Pancreas (tissue), 10 donors: ENCODE measurements around the gene OR10T2. TPM values are rescaled to one million over a fixed set of nuclear protein-coding genes. Genes with fewer than 3 reads are reported as not detected.

ENCODE experiments used
- ATAC-seq, 4 donors: fragments of 200-7000 bp; cut with Tn5 transposase; one replicate each; pipeline versions ENCODE4 v1.8.0 to v1.9.1; 2020; ENCODE audit warnings: mild to moderate bottlenecking in 4 of 4, moderate library complexity in 4 of 4
- DNase-seq, 6 donors: peaks; one replicate each; pipeline ENCODE4 v3.0.0-alpha.2; 2020
- FAIRE-seq: peaks from 2 replicates; lab custom pipeline; 2012; peaks lifted over from hg19 to GRCh38; lab: Jason Lieb, UNC
- H3K27ac ChIP-seq, 4 donors: fragments of 200-600 bp; sonication (generic); 1 replicate in 3 of 4; 2 replicates in 1 of 4; pipeline versions ENCODE4 v1.5.0 to v1.8.0; 2020
- H3K27me3 ChIP-seq, 4 donors: fragments of 200-600 bp; one replicate each; pipeline ENCODE4 v1.8.0; 2021
- H3K36me3 ChIP-seq, 3 donors: fragments of 200-600 bp; sonication (generic) in 1 of 3; one replicate each; pipeline versions ENCODE4 v1.5.0 to v1.8.0; 2020 to 2021
- H3K4me1 ChIP-seq, 3 donors: fragments of 200-600 bp; one replicate each; pipeline ENCODE4 v1.8.0; 2021
- H3K4me3 ChIP-seq, 4 donors: fragments of 200-600 bp; sonication (generic) in 2 of 4; one replicate each; pipeline versions ENCODE4 v1.5.0 to v1.8.0; 2020 to 2021
- H3K9me3 ChIP-seq, 4 donors: fragments of 200-600 bp; one replicate each; pipeline ENCODE4 v1.8.0; 2021
- WGBS, 2 donors: extraction: QIAGEN DNeasy Blood & Tissue Kit; methylation state at CpG; one replicate each; pipeline ENCODE4 v1.1.7; 2013; 5-methylcytosine and 5-hydroxymethylcytosine counted together
- intact Hi-C, 3 donors: fragments of 100-400 bp; cut with DNase I; formaldehyde crosslinking; loops; one replicate each; pipeline versions ENCODE4 v1.11.1 to v1.14.2; 2022
- polyA plus RNA-seq, 2 donors: library from polyadenylated mRNA; stranded (reverse); fragments of 200-250 nt; gene quantifications; one replicate each; pipeline ENCODE4 v1.2.3, GENCODE V29; 2013
- total RNA-seq, 6 donors: library from RNA; stranded (reverse); fragmentation: NEBNext Ultra II Directional in 4 of 6; extraction: Animal tissue kit (Norgen Biotek cat#: 25700) in 4 of 6; gene quantifications; one replicate each; pipeline versions ENCODE4 v1.2.1 to v1.2.4, GENCODE V29; 2021 to 2023
- TF ChIP-seq, protein P1 (sequence below), 4 donors: fragments of 200-600 bp; sonication (generic) in 3 of 4; IDR thresholded peaks; one replicate each; pipeline versions ENCODE4 v1.5.0 to v1.8.0; 2021; ENCODE audit warnings: antibody characterized with exemption in 4 of 4
- donor health status: healthy with polysubstance abuse.
- donor health status: DM: no; HTN: no; CAD: no; lungs with moderate emphysema.
- donor health status: DM: no; HTN: no; CAD: no.
- donor health status: control.
- donor health status: control.
- donor health status: Bipolar disorder and iron deficiency.
- donor health status: DM: yes; HTN: yes; CAD: no.
- donor health status: DM: no; HTN: no; CAD: no.
- donor health status: DM: no; HTN: no; CAD: no.
- donor health status: DM: yes; HTN: yes; CAD: no.

OR10T2 gene
- total and polyA plus RNA-seq, 8 donors = not detected

DNA sequence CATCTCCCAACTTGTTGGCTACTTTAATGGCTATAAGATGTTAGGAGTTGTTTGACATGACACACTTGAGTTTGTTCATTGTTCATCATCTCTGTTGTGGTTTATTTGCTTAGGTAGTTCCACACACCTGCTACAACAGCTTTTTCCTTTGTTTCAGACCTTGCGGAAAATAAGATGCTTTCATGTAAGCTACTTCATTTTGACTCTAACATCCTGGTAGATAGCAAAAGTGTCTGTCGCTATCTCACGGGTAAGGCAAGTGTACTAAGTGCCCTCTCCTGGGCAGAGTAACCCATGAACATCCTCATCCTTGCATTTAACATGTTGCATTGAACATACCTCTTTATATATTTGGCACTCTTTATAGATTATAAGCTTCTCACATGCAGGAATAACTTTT lies 1.6 kb upstream of the OR10T2 start:
- H3K4me3 ChIP-seq = no peak overlapping the region
- H3K4me1 ChIP-seq = no peaks in the 10 kb centered on the region
- FAIRE-seq (no peak), DNase-seq (no peak), ATAC-seq (no peak)
- H3K27me3 ChIP-seq = no peaks in the 10 kb centered on the region
- 55 to 56% methylated on average over 3 of the region's 3 CpGs for WGBS, 2 donors
- H3K27ac ChIP-seq = no peak overlapping the region
- H3K9me3 ChIP-seq = no peaks in the 10 kb centered on the region
- TF ChIP-seq, protein P1, sequence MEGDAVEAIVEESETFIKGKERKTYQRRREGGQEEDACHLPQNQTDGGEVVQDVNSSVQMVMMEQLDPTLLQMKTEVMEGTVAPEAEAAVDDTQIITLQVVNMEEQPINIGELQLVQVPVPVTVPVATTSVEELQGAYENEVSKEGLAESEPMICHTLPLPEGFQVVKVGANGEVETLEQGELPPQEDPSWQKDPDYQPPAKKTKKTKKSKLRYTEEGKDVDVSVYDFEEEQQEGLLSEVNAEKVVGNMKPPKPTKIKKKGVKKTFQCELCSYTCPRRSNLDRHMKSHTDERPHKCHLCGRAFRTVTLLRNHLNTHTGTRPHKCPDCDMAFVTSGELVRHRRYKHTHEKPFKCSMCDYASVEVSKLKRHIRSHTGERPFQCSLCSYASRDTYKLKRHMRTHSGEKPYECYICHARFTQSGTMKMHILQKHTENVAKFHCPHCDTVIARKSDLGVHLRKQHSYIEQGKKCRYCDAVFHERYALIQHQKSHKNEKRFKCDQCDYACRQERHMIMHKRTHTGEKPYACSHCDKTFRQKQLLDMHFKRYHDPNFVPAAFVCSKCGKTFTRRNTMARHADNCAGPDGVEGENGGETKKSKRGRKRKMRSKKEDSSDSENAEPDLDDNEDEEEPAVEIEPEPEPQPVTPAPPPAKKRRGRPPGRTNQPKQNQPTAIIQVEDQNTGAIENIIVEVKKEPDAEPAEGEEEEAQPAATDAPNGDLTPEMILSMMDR (IDR thresholded peaks at IDR 0.05) = no peak
- intact Hi-C loops = no loop called here
- H3K36me3 ChIP-seq = no peaks in the 10 kb centered on the region

DNA sequence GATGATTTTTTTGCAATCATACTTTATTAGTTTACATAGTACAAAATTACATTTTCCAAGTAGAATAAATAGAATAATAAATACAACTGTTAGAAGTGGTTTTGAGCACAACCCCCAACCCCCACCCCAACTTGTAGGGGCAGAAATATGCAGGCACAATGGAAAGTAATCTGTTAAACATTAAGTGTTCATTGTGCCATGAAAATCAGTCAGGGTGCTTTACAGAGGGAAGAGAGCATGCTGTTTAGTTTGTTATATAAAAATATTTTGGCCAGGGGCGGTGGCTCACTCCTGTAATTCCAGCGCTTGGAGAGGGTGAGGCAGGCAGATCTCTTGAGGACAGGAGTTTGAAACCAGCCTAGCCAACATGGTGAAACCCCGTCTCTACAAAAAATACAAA lies 2.6 kb downstream of the OR10T2 start:
- Histone ChIP-seq H3K36me3 (no peaks in the 10 kb centered on the region), H3K27me3 (peaks cover 0 to 3% (median 0%) of the 10 kb centered on the region in 4 donors), H3K9me3 (no peaks in the 10 kb centered on the region), H3K4me1 (no peaks in the 10 kb centered on the region), H3K27ac (no peak overlapping the region), H3K4me3 (no peak overlapping the region)
- ATAC-seq (no peak), FAIRE-seq (no peak), DNase-seq (no peak)
- intact Hi-C loops = no loop called here
- TF ChIP-seq, protein P1 (IDR thresholded peaks at IDR 0.05) = no peak
- WGBS, 2 donors = 67 to 79% methylated on average over 3 of the region's 3 CpGs

DNA sequence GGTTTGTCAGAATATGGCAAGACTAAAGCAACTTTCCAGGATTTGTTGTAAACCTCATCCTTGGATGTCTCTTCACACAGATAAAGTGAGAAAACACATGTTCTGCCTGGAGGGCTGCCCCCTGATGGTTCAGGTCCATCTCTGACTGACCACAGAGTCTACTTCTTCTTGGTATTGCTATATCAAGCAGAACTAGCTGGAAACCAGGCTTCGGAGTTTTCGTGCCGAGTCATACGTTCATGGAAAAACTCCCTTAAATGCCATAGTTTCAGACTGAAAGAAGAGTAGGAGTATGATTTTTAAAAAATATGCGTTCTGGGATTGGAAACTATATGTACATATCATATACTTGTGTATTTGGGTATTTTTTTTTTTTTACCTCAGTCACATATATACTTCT lies 5.8 kb downstream of the OR10T2 start:
- TF ChIP-seq, protein P1 (IDR thresholded peaks at IDR 0.05) = no peak
- Histone ChIP-seq H3K4me1 (no peaks in the 10 kb centered on the region), H3K27me3 (peaks cover 0 to 3% (median 0%) of the 10 kb centered on the region in 4 donors), H3K36me3 (no peaks in the 10 kb centered on the region), H3K9me3 (no peaks in the 10 kb centered on the region), H3K27ac (no peak overlapping the region), H3K4me3 (no peak overlapping the region)
- intact Hi-C loops = no loop called here
- 74 to 80% methylated on average over 5 of the region's 5 CpGs for WGBS, 2 donors
- FAIRE-seq (no peak), ATAC-seq (no peak), DNase-seq (no peak)

DNA sequence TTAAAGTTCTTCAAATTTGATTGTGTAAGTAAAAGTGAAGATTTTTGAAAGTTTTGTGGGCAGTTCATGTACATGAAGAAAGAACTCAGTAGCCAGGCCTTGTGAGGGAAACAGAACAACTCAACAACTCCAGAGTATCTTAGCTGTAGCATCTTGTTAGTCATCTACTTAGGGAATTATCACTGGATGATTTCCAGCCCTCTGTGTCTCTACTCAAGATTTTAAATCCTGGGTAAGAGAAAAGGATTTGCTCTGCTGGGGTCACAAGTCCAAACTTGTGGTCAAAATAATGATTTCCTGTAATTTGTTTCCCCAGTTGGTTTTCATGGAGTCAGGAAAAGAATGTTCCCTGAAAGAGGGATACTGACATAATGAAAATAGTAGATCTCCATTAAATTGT lies 8.2 kb downstream of the OR10T2 start:
- Histone ChIP-seq H3K4me3 (no peak overlapping the region), H3K9me3 (no peaks in the 10 kb centered on the region), H3K27ac (no peak overlapping the region), H3K4me1 (no peaks in the 10 kb centered on the region), H3K36me3 (no peaks in the 10 kb centered on the region), H3K27me3 (peaks cover 0 to 3% (median 0%) of the 10 kb centered on the region in 4 donors)
- DNase-seq = no peak
- intact Hi-C loops = no loop called here
- no peak for ATAC-seq
- TF ChIP-seq, protein P1 (IDR thresholded peaks at IDR 0.05) = no peak
- FAIRE-seq = no peak

DNA sequence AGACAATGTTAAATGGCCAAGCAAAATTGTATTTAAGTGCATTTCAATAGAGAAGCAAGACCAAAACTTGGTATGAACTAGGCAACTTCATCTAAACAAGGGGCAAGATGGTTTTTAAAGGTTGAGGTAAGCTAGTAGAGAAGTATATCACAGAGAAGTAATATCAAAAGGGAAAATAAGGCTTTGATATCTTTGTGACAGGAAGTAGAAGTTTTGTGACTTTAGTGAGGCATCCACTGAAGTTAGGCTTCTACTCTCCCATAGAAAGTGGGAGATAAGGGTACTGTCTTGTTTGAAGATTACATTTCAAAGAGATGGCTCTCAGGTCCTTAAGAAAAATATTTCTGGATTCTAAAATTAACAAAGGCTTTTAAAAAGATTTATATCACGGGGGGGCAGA lies 8.9 kb downstream of the OR10T2 start:
- TF ChIP-seq, protein P1 (IDR thresholded peaks at IDR 0.05) = no peak
- Histone ChIP-seq H3K36me3 (no peaks in the 10 kb centered on the region), H3K4me3 (no peak overlapping the region), H3K27me3 (peaks cover 0 to 3% (median 0%) of the 10 kb centered on the region in 4 donors), H3K4me1 (no peaks in the 10 kb centered on the region), H3K9me3 (no peaks in the 10 kb centered on the region), H3K27ac (no peak overlapping the region)
- intact Hi-C loops = no loop called here
- WGBS, 2 donors = 8 to 27% methylated on average over 1 of the region's 1 CpG
- FAIRE-seq (no peak), DNase-seq (no peak), ATAC-seq (no peak)
